DMS53 treated with DMSO at 0.1 percent for 48 hours (cell line): ENCODE results near the gene NFYA.

Experiments used
- DNase-seq: peaks from one replicate; lab custom pipeline; 2025; ENCODE audit not compliant: unreplicated experiment; lab: John Stamatoyannopoulos, UW

Gene NFYA

GRCh38 chr6:41072836-41073202, at the start of gene NFYA:
Gene NFYA (plus strand): TSS chr6:41072974. CDS start chr6:41079090, 6,116 bp downstream.
- no peak for DNase-seq

- DNase-seq, result no peak
Measured at GRCh38 chr6:41023114-41023513, 49.7 kb upstream of the NFYA start.

- no peak for DNase-seq
Measured at GRCh38 chr6:41025966-41026530, 46.7 kb upstream of the NFYA start.

- DNase-seq, result peak; percentile 43
Measured at GRCh38 chr6:41027241-41027640, 45.5 kb upstream of the NFYA start.

- peak; percentile 79 for DNase-seq
Measured at GRCh38 chr6:41027799-41028560, 44.8 kb upstream of the NFYA start.

- peak; percentile 43 for DNase-seq
Measured at GRCh38 chr6:41028561-41029412, 44.0 kb upstream of the NFYA start.

GRCh38 chr6:41032830-41033229, 39.9 kb upstream of the NFYA start:
- DNase-seq, result no peak

- no peak for DNase-seq
Measured at GRCh38 chr6:41033776-41034175, 39.0 kb upstream of the NFYA start.

GRCh38 chr6:41036186-41036585, 36.6 kb upstream of the NFYA start:
- DNase-seq, result no peak

- DNase-seq, result no peak
Measured at GRCh38 chr6:41036601-41037000, 36.2 kb upstream of the NFYA start.

GRCh38 chr6:41037107-41037900, 35.5 kb upstream of the NFYA start:
- no peak for DNase-seq

GRCh38 chr6:41038205-41038604, 34.6 kb upstream of the NFYA start:
- no peak for DNase-seq

GRCh38 chr6:41039060-41039998, 33.4 kb upstream of the NFYA start, which contains the start of gene UNC5CL:
Gene UNC5CL (minus strand): TSS chr6:41039221. CDS start chr6:41035074, 4,147 bp downstream.
- peak; percentile 72 for DNase-seq

- peak; percentile 96 for DNase-seq
Measured at GRCh38 chr6:41040101-41040939, 32.5 kb upstream of the NFYA start.

GRCh38 chr6:41040940-41041536, 31.7 kb upstream of the NFYA start:
- no peak for DNase-seq

- DNase-seq, result no peak
Measured at GRCh38 chr6:41042226-41043055, 30.3 kb upstream of the NFYA start, which contains the start of gene TSPO2. Gene TSPO2 (plus strand): TSS chr6:41042467. CDS start chr6:41042986, 519 bp downstream.

- no peak for DNase-seq
Measured at GRCh38 chr6:41043151-41043550, 29.6 kb upstream of the NFYA start.

- no peak for DNase-seq
Measured at GRCh38 chr6:41045664-41046063, 27.1 kb upstream of the NFYA start.
